Measurements from ENCODE around the gene FRAS1. TPM values are rescaled to one million over a fixed set of nuclear protein-coding genes. Genes with fewer than 3 reads are reported as not detected.
"Not testable (repeated sequence)": the region's sequence is repeated elsewhere in the genome, so short reads cannot be mapped to it uniquely, and the experiment has no call there.

The FRAS1 gene
- total RNA-seq, 3 donors from 2014 or later: 4.9 to 7.5 (median 6.6) TPM

GRCh38 chr4:78200949-78201348 is 143.8 kb downstream of the FRAS1 start:
- Histone ChIP-seq H3K27me3 (no peaks in the 10 kb centered on the region), H3K36me3 (no peaks in the 10 kb centered on the region), H3K9me3 (no peaks in the 10 kb centered on the region), H3K4me1 (no peaks in the 10 kb centered on the region), H3K27ac (no peak overlapping the region), H3K4me3 (no peak overlapping the region)
- TF ChIP-seq POLR2A (IDR thresholded peaks at IDR 0.05): no peak
- TF ChIP-seq POLR2AphosphoS5 (IDR thresholded peaks at IDR 0.05): no peak
- TF ChIP-seq CTCF (IDR thresholded peaks at IDR 0.05): no peak
- intact Hi-C loops (cut with DNase I; ENCODE audit: low total_unique reads): no loop called here
- DNase-seq (ENCODE audit: low spot score in 2 of 2): no peak

GRCh38 chr4:78204176-78204575 is 147.1 kb downstream of the FRAS1 start:
- intact Hi-C loops (cut with DNase I; ENCODE audit: low total_unique reads): no loop called here
- H3K9me3 ChIP-seq: no peaks in the 10 kb centered on the region
- no peaks in the 10 kb centered on the region for H3K27me3 ChIP-seq
- H3K4me3 ChIP-seq: no peak overlapping the region
- TF ChIP-seq POLR2A (IDR thresholded peaks at IDR 0.05) (no peak), CTCF (IDR thresholded peaks at IDR 0.05) (no peak), POLR2AphosphoS5 (IDR thresholded peaks at IDR 0.05) (no peak)
- no peaks in the 10 kb centered on the region for H3K4me1 ChIP-seq
- no peaks in the 10 kb centered on the region for H3K36me3 ChIP-seq
- DNase-seq (ENCODE audit: low spot score in 2 of 2): no peak
- no peak overlapping the region for H3K27ac ChIP-seq

- intact Hi-C loops (cut with DNase I; ENCODE audit: low total_unique reads): no loop called here
- H3K27ac ChIP-seq: no peak overlapping the region
- TF ChIP-seq POLR2A (IDR thresholded peaks at IDR 0.05): no peak
- DNase-seq (ENCODE audit: low spot score in 2 of 2): no peak
- no peak overlapping the region for H3K4me3 ChIP-seq
- no peaks in the 10 kb centered on the region for H3K9me3 ChIP-seq
- no peaks in the 10 kb centered on the region for H3K36me3 ChIP-seq
- no peaks in the 10 kb centered on the region for H3K4me1 ChIP-seq
- no peaks in the 10 kb centered on the region for H3K27me3 ChIP-seq
Measured at GRCh38 chr4:78205591-78205990, 148.5 kb downstream of the FRAS1 start.

- H3K27me3 ChIP-seq: no peaks in the 10 kb centered on the region
- intact Hi-C loops (cut with DNase I; ENCODE audit: low total_unique reads): no loop called here
- H3K27ac ChIP-seq: no peak overlapping the region
- no peaks in the 10 kb centered on the region for H3K36me3 ChIP-seq
- TF ChIP-seq CTCF (IDR thresholded peaks at IDR 0.05): no peak
- TF ChIP-seq POLR2AphosphoS5 (IDR thresholded peaks at IDR 0.05): no peak
- TF ChIP-seq POLR2A (IDR thresholded peaks at IDR 0.05): no peak
- H3K4me1 ChIP-seq: no peaks in the 10 kb centered on the region
- H3K4me3 ChIP-seq: no peak overlapping the region
- H3K9me3 ChIP-seq: no peaks in the 10 kb centered on the region
- no peak for DNase-seq (ENCODE audit: low spot score in 2 of 2)
Measured at GRCh38 chr4:78207541-78207940, 150.4 kb downstream of the FRAS1 start.

- TF ChIP-seq POLR2AphosphoS5 (IDR thresholded peaks at IDR 0.05) (no peak), CTCF (IDR thresholded peaks at IDR 0.05) (no peak), POLR2A (IDR thresholded peaks at IDR 0.05) (no peak)
- Histone ChIP-seq H3K27me3 (no peaks in the 10 kb centered on the region), H3K9me3 (no peaks in the 10 kb centered on the region), H3K4me1 (no peaks in the 10 kb centered on the region), H3K36me3 (no peaks in the 10 kb centered on the region), H3K4me3 (no peak overlapping the region), H3K27ac (no peak overlapping the region)
- intact Hi-C loops (cut with DNase I; ENCODE audit: low total_unique reads): no loop called here
- DNase-seq (ENCODE audit: low spot score in 2 of 2): no peak
Measured at GRCh38 chr4:78207951-78208350, 150.8 kb downstream of the FRAS1 start.

- DNase-seq (ENCODE audit: low spot score in 2 of 2); H3K36me3 ChIP-seq; H3K4me3 ChIP-seq; intact Hi-C loops (cut with DNase I; ENCODE audit: low total_unique reads); H3K27me3 ChIP-seq; H3K4me1 ChIP-seq; H3K9me3 ChIP-seq; H3K27ac ChIP-seq: not testable (repeated sequence)
Measured at GRCh38 chr4:78208896-78209295, 151.8 kb downstream of the FRAS1 start.

Data from breast epithelium (tissue), 4 donors.